SK-N-SH (cell line): Measurements from ENCODE around the gene TMEM147. TPM values are rescaled to one million over a fixed set of nuclear protein-coding genes. Genes with fewer than 3 reads are reported as not detected.

Experiments used
- CTCF ChIA-PET: fragments of 300-600, 350-600 bp; formaldehyde crosslinking; extraction: SDS; loops from one replicate; lab custom pipeline; 2021; lab: Yijun Ruan, JAX
- POLR2A ChIA-PET: fragments of 350-600 bp; sonication (Branson Sonifier 250); formaldehyde crosslinking; extraction: SDS; loops from one replicate; lab custom pipeline; 2020; ENCODE audit warnings: antibody characterized with exemption, inconsistent platforms; lab: Yijun Ruan, JAX
- DNase-seq: peaks from one replicate; pipeline ENCODE4 v3.0.0; 2012
- H2AFZ ChIP-seq: fragments of 200-600 bp; sonication (generic); 2 replicates; pipeline ENCODE4 v1.8.1; 2016; ENCODE audit warnings: antibody characterized with exemption, mild to moderate bottlenecking, low read depth
- H3F3A ChIP-seq: fragments of 200-600 bp; sonication (generic); replicated peaks from 2 replicates; pipeline ENCODE3; 2016; ENCODE audit warnings: antibody characterized with exemption, mild to moderate bottlenecking; ENCODE audit not compliant: insufficient read depth
- H3K27ac ChIP-seq, 2 experiments: fragments of 200-500 bp in 1 of 2; fragments of 200-600 bp in 1 of 2; sonication (Bioruptor generic) in 1 of 2; sonication (generic), shearing (Covaris generic) in 1 of 2; 2 replicates each; pipeline versions ENCODE4 v1.5.1 to v1.6.1; 2014 to 2016; ENCODE audit warnings: low read depth in 2 of 2, inconsistent platforms in 1 of 2, low read length in 1 of 2, mild to moderate bottlenecking in 1 of 2, mixed read lengths in 1 of 2
- H3K27me3 ChIP-seq: fragments of 200-600 bp; sonication (generic), shearing (Covaris generic); 2 replicates; pipeline ENCODE4 v1.6.1; 2016; ENCODE audit warnings: mixed run types; ENCODE audit not compliant: insufficient read depth
- H3K36me3 ChIP-seq, 2 experiments: fragments of 200-500 bp in 1 of 2; fragments of 200-600 bp in 1 of 2; sonication (Bioruptor generic) in 1 of 2; sonication (generic) in 1 of 2; replicated peaks in 1 of 2; 2 replicates each; pipeline versions ENCODE3 to v1.5.1; 2014 to 2016; ENCODE audit warnings: low read length in 1 of 2, mild to moderate bottlenecking in 1 of 2; ENCODE audit not compliant: insufficient read depth in 2 of 2, control insufficient read depth in 1 of 2
- H3K4me1 ChIP-seq, 2 experiments: fragments of 200-500 bp in 1 of 2; fragments of 200-600 bp in 1 of 2; sonication (Bioruptor generic) in 1 of 2; sonication (generic), shearing (Covaris generic) in 1 of 2; 2 replicates each; pipeline versions ENCODE4 v1.5.1 to v1.6.1; 2014 to 2016; ENCODE audit warnings: low read depth in 1 of 2, low read length in 1 of 2, mixed run types in 1 of 2; ENCODE audit not compliant: insufficient read depth in 2 of 2, control insufficient read depth in 1 of 2
- H3K4me2 ChIP-seq: fragments of 200-600 bp; sonication (generic), shearing (Covaris generic); 2 replicates; pipeline ENCODE4 v1.6.1; 2017; ENCODE audit warnings: mixed run types
- H3K4me3 ChIP-seq, 2 experiments: fragments of 200-500 bp in 1 of 2; fragments of 200-600 bp in 1 of 2; sonication (Bioruptor generic) in 1 of 2; sonication (generic), shearing (Covaris generic) in 1 of 2; 2 replicates each; pipeline versions ENCODE4 v1.5.1 to v1.8.1; 2014 to 2016; ENCODE audit warnings: low read depth in 2 of 2, inconsistent platforms in 1 of 2, low read length in 1 of 2, mild to moderate bottlenecking in 1 of 2, mixed read lengths in 1 of 2, moderate library complexity in 1 of 2
- H3K79me2 ChIP-seq: fragments of 200-600 bp; sonication (generic); 2 replicates; pipeline ENCODE4 v1.8.1; 2017; ENCODE audit warnings: mild to moderate bottlenecking; ENCODE audit not compliant: insufficient read depth
- H3K9ac ChIP-seq: fragments of 200-600 bp; sonication (generic); 2 replicates; pipeline ENCODE4 v1.6.1; 2017; ENCODE audit warnings: mixed run types
- H3K9me2 ChIP-seq: fragments of 200-600 bp; sonication (generic); 2 replicates; pipeline ENCODE4 v1.6.1; 2017; ENCODE audit warnings: mixed run types
- H3K9me3 ChIP-seq: fragments of 200-600 bp; sonication (generic); 2 replicates; pipeline ENCODE4 v1.6.1; 2017; ENCODE audit warnings: mixed run types, mild to moderate bottlenecking, moderate library complexity
- H4K20me1 ChIP-seq: fragments of 200-600 bp; sonication (generic); 2 replicates; pipeline ENCODE4 v1.6.1; 2017; ENCODE audit warnings: mild to moderate bottlenecking, mixed run types; ENCODE audit not compliant: insufficient read depth
- CHD2 ChIP-seq: fragments of 150-350 bp; IDR thresholded peaks from 2 replicates; pipeline ENCODE4 v1.6.1; 2018; ENCODE audit warnings: low read length; ENCODE audit not compliant: partially characterized antibody
- EP300 ChIP-seq, 2 experiments: IDR thresholded peaks; 2 replicates each; pipeline versions ENCODE4 v1.4.0 to v1.6.1; 2012; ENCODE audit warnings: borderline replicate concordance in 1 of 2, low read depth in 1 of 2, low read length in 1 of 2
- GATA2 ChIP-seq: sonication (generic); formaldehyde crosslinking; IDR thresholded peaks from 2 replicates; pipeline ENCODE4 v1.5.0; 2020; ENCODE audit warnings: mild to moderate bottlenecking, missing genetic modification reagents
- MEF2A ChIP-seq: IDR thresholded peaks from 2 replicates; pipeline ENCODE4 v1.4.0; 2012; ENCODE audit warnings: low read depth, borderline replicate concordance
- POLR2AphosphoS5 ChIP-seq: IDR thresholded peaks from 2 replicates; pipeline ENCODE4 v1.6.1; 2012; ENCODE audit warnings: low read depth, low read length
- SMC3 ChIP-seq: IDR thresholded peaks from 2 replicates; pipeline ENCODE4 v1.6.1; 2012; ENCODE audit warnings: low read depth, low read length, improper control_type of control experiment
- WGBS: methylation state at CpG from one replicate; pipeline ENCODE4 v1.1.6; 2017; ENCODE audit warnings: low lambda C conversion rate; 5-methylcytosine and 5-hydroxymethylcytosine counted together
- polyA plus RNA-seq, 3 experiments: library from polyadenylated mRNA; depleted of rRNA; stranded (reverse); fragments of >200 nt; gene quantifications; 2 replicates each; pipeline ENCODE4 v1.2.3, GENCODE V29; 2012
- TF ChIP-seq, protein P1 (sequence below): fragments of 150-350 bp; IDR thresholded peaks from 2 replicates; pipeline ENCODE4 v1.6.1; 2016; ENCODE audit warnings: mild to moderate bottlenecking, low read depth, low read length
- TF ChIP-seq, protein P2 (sequence below): IDR thresholded peaks from 2 replicates; pipeline ENCODE4; 2012
- TF ChIP-seq, protein P3 (sequence below): IDR thresholded peaks from 2 replicates; pipeline ENCODE4 v1.4.0; 2012; ENCODE audit warnings: low read depth

Gene TMEM147
- polyA plus RNA-seq, 1 of the 3 experiments (the other 2 are of a cell fraction), result 202 TPM

- Histone ChIP-seq H3F3A (no peaks in the 10 kb centered on the region), H3K9me3 (no peaks in the 10 kb centered on the region), H3K79me2 (no peaks in the 10 kb centered on the region), H3K27me3 (no peaks in the 10 kb centered on the region; the same call in 1 of the 2 replicates), H4K20me1 (peaks cover 5% of the 10 kb centered on the region; the same call in 1 of the 2 replicates), H3K27ac (no peak overlapping the region), H3K4me1 (peaks cover 0 to 3% of the 10 kb centered on the region in 2 experiments; a peak in 1 of 4 replicates), H3K9me2 (no peaks in the 10 kb centered on the region), H3K36me3 (peaks cover 0 to 6% of the 10 kb centered on the region in 2 experiments), H3K4me2 (no peak overlapping the region), H3K9ac (no peak overlapping the region), H3K4me3 (no peak overlapping the region), H2AFZ (no peak overlapping the region)
- POLR2A ChIA-PET, result no interaction called here
- TF ChIP-seq CHD2 (no peak), MEF2A (no peak)
- TF ChIP-seq, protein P1, sequence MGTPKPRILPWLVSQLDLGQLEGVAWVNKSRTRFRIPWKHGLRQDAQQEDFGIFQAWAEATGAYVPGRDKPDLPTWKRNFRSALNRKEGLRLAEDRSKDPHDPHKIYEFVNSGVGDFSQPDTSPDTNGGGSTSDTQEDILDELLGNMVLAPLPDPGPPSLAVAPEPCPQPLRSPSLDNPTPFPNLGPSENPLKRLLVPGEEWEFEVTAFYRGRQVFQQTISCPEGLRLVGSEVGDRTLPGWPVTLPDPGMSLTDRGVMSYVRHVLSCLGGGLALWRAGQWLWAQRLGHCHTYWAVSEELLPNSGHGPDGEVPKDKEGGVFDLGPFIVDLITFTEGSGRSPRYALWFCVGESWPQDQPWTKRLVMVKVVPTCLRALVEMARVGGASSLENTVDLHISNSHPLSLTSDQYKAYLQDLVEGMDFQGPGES, result no peak
- TF ChIP-seq, protein P2, sequence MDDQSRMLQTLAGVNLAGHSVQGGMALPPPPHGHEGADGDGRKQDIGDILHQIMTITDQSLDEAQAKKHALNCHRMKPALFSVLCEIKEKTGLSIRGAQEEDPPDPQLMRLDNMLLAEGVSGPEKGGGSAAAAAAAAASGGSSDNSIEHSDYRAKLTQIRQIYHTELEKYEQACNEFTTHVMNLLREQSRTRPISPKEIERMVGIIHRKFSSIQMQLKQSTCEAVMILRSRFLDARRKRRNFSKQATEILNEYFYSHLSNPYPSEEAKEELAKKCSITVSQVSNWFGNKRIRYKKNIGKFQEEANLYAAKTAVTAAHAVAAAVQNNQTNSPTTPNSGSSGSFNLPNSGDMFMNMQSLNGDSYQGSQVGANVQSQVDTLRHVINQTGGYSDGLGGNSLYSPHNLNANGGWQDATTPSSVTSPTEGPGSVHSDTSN, result no peak
- TF ChIP-seq, protein P3, sequence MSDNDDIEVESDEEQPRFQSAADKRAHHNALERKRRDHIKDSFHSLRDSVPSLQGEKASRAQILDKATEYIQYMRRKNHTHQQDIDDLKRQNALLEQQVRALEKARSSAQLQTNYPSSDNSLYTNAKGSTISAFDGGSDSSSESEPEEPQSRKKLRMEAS, result no peak
- CTCF ChIA-PET, result no interaction called here
- WGBS, result 50% methylated on average over 12 of the region's 13 CpGs
- no peak for DNase-seq
Observed at GRCh38 chr19:35552534-35553384, 7.3 kb downstream of the TMEM147 start.

GRCh38 chr19:35553385-35554000, 8.1 kb downstream of the TMEM147 start:
- POLR2A ChIA-PET, result no interaction called here
- no peak overlapping the region for H3K4me3 ChIP-seq
- WGBS, result 55% methylated on average over 4 of the region's 14 CpGs
- H3K9me3 ChIP-seq, result no peaks in the 10 kb centered on the region
- no peaks in the 10 kb centered on the region for H3K9me2 ChIP-seq
- H3K27me3 ChIP-seq, result peaks cover 3% of the 10 kb centered on the region
- H3K9ac ChIP-seq, result no peak overlapping the region
- H3K4me1 ChIP-seq, result peaks cover 0 to 8% of the 10 kb centered on the region in 2 experiments; a peak in 1 of 4 replicates
- H4K20me1 ChIP-seq, result peaks cover 5% of the 10 kb centered on the region; the same call in 1 of the 2 replicates
- no peak overlapping the region for H3K4me2 ChIP-seq
- no peaks in the 10 kb centered on the region for H3K36me3 ChIP-seq
- no peak for TF ChIP-seq POLR2AphosphoS5
- no peak for TF ChIP-seq CHD2
- TF ChIP-seq SMC3, result no peak
- no peak for TF ChIP-seq MEF2A
- TF ChIP-seq GATA2 (CRISPR knock-in tag), result no peak
- no peak for TF ChIP-seq EP300 (IDR thresholded peaks at IDR 0.05; ENCODE audit: borderline replicate concordance in 1 of 2, low read depth in 1 of 2, low read length in 1 of 2)
- TF ChIP-seq, all 33 proteins: peak for 0
- no peak overlapping the region for H3K27ac ChIP-seq
- H3F3A ChIP-seq, result no peaks in the 10 kb centered on the region
- DNase-seq, result no peak
- no peaks in the 10 kb centered on the region for H3K79me2 ChIP-seq
- CTCF ChIA-PET, result no interaction called here
- no peak overlapping the region for H2AFZ ChIP-seq
